Right lobe of liver (tissue), 4 donors: ENCODE measurements around the gene PTPRN2.

ENCODE experiments used
- CTCF ChIP-seq, 4 donors: fragments of 200-600 bp in 3 of 4; fragments of 450-650 bp in 1 of 4; IDR thresholded peaks; one replicate each; pipeline versions ENCODE4 v1.5.1 to v1.8.0; 2016 to 2022; ENCODE audit warnings: antibody characterized with exemption in 4 of 4, mild to moderate bottlenecking in 2 of 4
- POLR2A ChIP-seq: fragments of 450-650 bp; IDR thresholded peaks from one replicate; pipeline ENCODE4 v1.6.1; 2017; ENCODE audit warnings: antibody characterized with exemption, mild to moderate bottlenecking
- donor health status: DM: no; HTN: no; CAD: no.
- donor health status: DM: no; HTN: no; CAD: no.
- donor health status: DM: no; HTN: yes; CAD: no.

DNA sequence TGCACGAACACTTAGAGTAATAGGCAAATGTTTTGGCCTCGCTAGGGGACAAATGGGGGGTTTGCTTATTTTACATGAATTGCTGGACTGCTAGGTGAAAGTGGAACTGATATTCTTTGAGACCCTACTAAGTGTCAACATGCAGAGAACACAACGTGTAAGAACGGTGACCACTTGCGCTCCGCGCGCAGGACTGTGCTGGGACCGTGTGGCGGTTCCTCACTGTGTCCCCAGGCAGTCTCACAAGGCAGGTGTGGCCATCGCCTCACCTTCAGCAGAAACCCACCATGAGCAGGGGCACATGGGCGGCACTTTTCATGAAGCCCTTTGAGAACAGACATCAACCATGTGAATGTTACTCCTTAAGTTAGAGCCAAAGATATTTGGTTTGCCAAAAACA lies 27.2 kb downstream of the PTPRN2 start:
- TF ChIP-seq POLR2A (no peak), CTCF (IDR thresholded peaks at IDR 0.05) (no peak)
